Measurements from ENCODE around the gene OCEL1.

- TF ChIP-seq CTCF (IDR thresholded peaks at IDR 0.05; ENCODE audit: low read length) (no peak), EZH2 (optimal IDR thresholded peaks at IDR 0.05; ENCODE audit: low read depth, low read length) (no peak)
These were observed 22.2 kb downstream of the OCEL1 start for GRCh38 chr19:17248011-17248776.

Measured in MM.1S (cell line).